SK-N-SH treated with all-trans-retinoic acid at 6 μM for 48 hours (cell line): ENCODE data around the gene KRTAP1-1.

Experiments used
- ARNTL ChIP-seq: fragments of 450-650 bp; formaldehyde crosslinking; IDR thresholded peaks from 2 replicates; pipeline ENCODE4 v1.5.0; 2020; ENCODE audit warnings: low read depth, mild to moderate bottlenecking, moderate library complexity, borderline replicate concordance
- CREB5 ChIP-seq: fragments of 250-450 bp; sonication (Bioruptor Pico); IDR thresholded peaks from 2 replicates; pipeline ENCODE4 v1.5.1; 2020; ENCODE audit warnings: low read depth, mild to moderate bottlenecking, moderate library complexity
- OSR1 ChIP-seq: fragments of 250-450 bp; sonication (Bioruptor Pico); IDR thresholded peaks from 2 replicates; pipeline ENCODE4 v1.8.0; 2022; ENCODE audit warnings: moderate library complexity, mild to moderate bottlenecking, inconsistent platforms
- PATZ1 ChIP-seq: fragments of 250-450 bp; sonication (Bioruptor Pico); IDR thresholded peaks from 2 replicates; pipeline ENCODE4 v1.8.0; 2020; ENCODE audit warnings: mild to moderate bottlenecking, moderate library complexity, borderline replicate concordance
- RARB ChIP-seq: fragments of 250-450 bp; sonication (Bioruptor Pico); IDR thresholded peaks from 2 replicates; pipeline ENCODE4 v1.8.0; 2021; ENCODE audit warnings: mild to moderate bottlenecking, moderate library complexity
- ZFP30 ChIP-seq: fragments of 450-650 bp; formaldehyde crosslinking; IDR thresholded peaks from 2 replicates; pipeline ENCODE4 v1.5.0; 2022; ENCODE audit warnings: mild to moderate bottlenecking, moderate library complexity
- ZNF70 ChIP-seq: fragments of 450-650 bp; formaldehyde crosslinking; IDR thresholded peaks from 2 replicates; pipeline ENCODE4 v1.5.0; 2020; ENCODE audit warnings: mild to moderate bottlenecking, moderate library complexity

- no peak for TF ChIP-seq CREB5 (CRISPR knock-in tag)
- TF ChIP-seq RARB = no peak
- TF ChIP-seq PATZ1 (CRISPR knock-in tag) = no peak
- TF ChIP-seq ZFP30 (CRISPR knock-in tag) = no peak
- no peak for TF ChIP-seq ZNF70 (CRISPR knock-in tag)
- TF ChIP-seq ARNTL (CRISPR knock-in tag) = no peak
- TF ChIP-seq OSR1 (CRISPR knock-in tag) = no peak
Measured at GRCh38 chr17:41009301-41009760, 31.9 kb downstream of the KRTAP1-1 start.
